ENCODE data around the gene OR6K2. TPM values are rescaled to one million over a fixed set of nuclear protein-coding genes. Genes with fewer than 3 reads are reported as not detected.
"Not testable (repeated sequence)": the region's sequence is repeated elsewhere in the genome, so short reads cannot be mapped to it uniquely, and the experiment has no call there.

OR6K2 gene
- total RNA-seq, 2 donors from 2014 or later: not detected

- ATAC-seq (no peak), DNase-seq (ENCODE audit: low spot score in 2 of 2) (no peak)
- H3K36me3 Mint-ChIP-seq: no peaks in the 10 kb centered on the region
- no peak overlapping the region for H3K27ac Mint-ChIP-seq
- H3K9me3 Mint-ChIP-seq: no peaks in the 10 kb centered on the region
Observed at GRCh38 chr1:158689875-158690274, 10.6 kb downstream of the OR6K2 start.

GRCh38 chr1:158689110-158689509 is 11.3 kb downstream of the OR6K2 start:
- ATAC-seq: no peak
- Mint-ChIP-seq H3K36me3 (no peaks in the 10 kb centered on the region), H3K9me3 (no peaks in the 10 kb centered on the region), H3K27ac (no peak overlapping the region)
- no peak for DNase-seq (ENCODE audit: low spot score in 2 of 2)

- ATAC-seq; H3K27ac Mint-ChIP-seq; H3K9me3 Mint-ChIP-seq; DNase-seq (ENCODE audit: low spot score in 2 of 2); H3K36me3 Mint-ChIP-seq: not testable (repeated sequence)
Observed at GRCh38 chr1:158688343-158688742, 12.1 kb downstream of the OR6K2 start.

GRCh38 chr1:158687037-158687436 is 13.4 kb downstream of the OR6K2 start:
- no peaks in the 10 kb centered on the region for H3K9me3 Mint-ChIP-seq
- DNase-seq (ENCODE audit: low spot score in 2 of 2): no peak
- ATAC-seq: no peak

GRCh38 chr1:158686111-158687009 is 14.1 kb downstream of the OR6K2 start, which contains the start of gene SPTA1:
TSS of gene SPTA1 (minus strand) at chr1:158686715. CDS start at chr1:158686517, 198 bp downstream.
- DNase-seq (ENCODE audit: low spot score in 2 of 2) (no peak), ATAC-seq (no peak)
- Mint-ChIP-seq H3K36me3 (no peaks in the 10 kb centered on the region), H3K9me3 (no peaks in the 10 kb centered on the region), H3K27ac (no peak within 1 kb of the TSS)

More at GRCh38 chr1:158687037-158687436, 13.4 kb downstream of the OR6K2 start:
- Mint-ChIP-seq H3K27ac (no peak overlapping the region), H3K36me3 (no peaks in the 10 kb centered on the region)

GRCh38 chr1:158685085-158685484 is 15.4 kb downstream of the OR6K2 start:
- DNase-seq (ENCODE audit: low spot score in 2 of 2) (no peak), ATAC-seq (no peak)
- no peak overlapping the region for H3K27ac Mint-ChIP-seq
- H3K36me3 Mint-ChIP-seq: no peaks in the 10 kb centered on the region
- H3K9me3 Mint-ChIP-seq: no peaks in the 10 kb centered on the region

- no peaks in the 10 kb centered on the region for H3K36me3 Mint-ChIP-seq
- no peak overlapping the region for H3K27ac Mint-ChIP-seq
Observed at GRCh38 chr1:158681606-158682005, 18.8 kb downstream of the OR6K2 start.

GRCh38 chr1:158679289-158679688 is 21.2 kb downstream of the OR6K2 start:
- H3K36me3 Mint-ChIP-seq: no peaks in the 10 kb centered on the region
- DNase-seq (ENCODE audit: low spot score in 2 of 2) (no peak), ATAC-seq (no peak)
- no peaks in the 10 kb centered on the region for H3K9me3 Mint-ChIP-seq
- no peak overlapping the region for H3K27ac Mint-ChIP-seq

More at GRCh38 chr1:158681606-158682005, 18.8 kb downstream of the OR6K2 start:
- no peak for DNase-seq (ENCODE audit: low spot score in 2 of 2)
- ATAC-seq: no peak
- no peaks in the 10 kb centered on the region for H3K9me3 Mint-ChIP-seq

- H3K27ac Mint-ChIP-seq: no peak overlapping the region
- ATAC-seq (no peak), DNase-seq (ENCODE audit: low spot score in 2 of 2) (no peak)
- H3K9me3 Mint-ChIP-seq: no peaks in the 10 kb centered on the region
- H3K36me3 Mint-ChIP-seq: no peaks in the 10 kb centered on the region
Observed at GRCh38 chr1:158675563-158676323, 24.7 kb downstream of the OR6K2 start.

- DNase-seq (ENCODE audit: low spot score in 2 of 2) (no peak), ATAC-seq (no peak)
- Mint-ChIP-seq H3K27ac (no peak overlapping the region), H3K36me3 (no peaks in the 10 kb centered on the region), H3K9me3 (no peaks in the 10 kb centered on the region)
Observed at GRCh38 chr1:158674302-158674701, 26.1 kb downstream of the OR6K2 start.

GRCh38 chr1:158666037-158666436 is 34.4 kb downstream of the OR6K2 start:
- Mint-ChIP-seq H3K9me3 (no peaks in the 10 kb centered on the region), H3K27ac (no peak overlapping the region), H3K36me3 (no peaks in the 10 kb centered on the region)
- no peak for ATAC-seq
- no peak for DNase-seq (ENCODE audit: low spot score in 2 of 2)

- H3K36me3 Mint-ChIP-seq: no peaks in the 10 kb centered on the region
- no peak for DNase-seq (ENCODE audit: low spot score in 2 of 2)
- H3K9me3 Mint-ChIP-seq: no peaks in the 10 kb centered on the region
- no peak for ATAC-seq
- no peak overlapping the region for H3K27ac Mint-ChIP-seq
Observed at GRCh38 chr1:158654571-158654970, 45.9 kb downstream of the OR6K2 start.

- ATAC-seq (no peak), DNase-seq (ENCODE audit: low spot score in 2 of 2) (no peak)
- Mint-ChIP-seq H3K27ac (no peak overlapping the region), H3K9me3 (no peaks in the 10 kb centered on the region), H3K36me3 (no peaks in the 10 kb centered on the region)
Observed at GRCh38 chr1:158654086-158654485, 46.4 kb downstream of the OR6K2 start.

- no peaks in the 10 kb centered on the region for H3K36me3 Mint-ChIP-seq
- no peaks in the 10 kb centered on the region for H3K9me3 Mint-ChIP-seq
- DNase-seq (ENCODE audit: low spot score in 2 of 2) (no peak), ATAC-seq (no peak)
- no peak overlapping the region for H3K27ac Mint-ChIP-seq
Observed at GRCh38 chr1:158652721-158653334, 47.6 kb downstream of the OR6K2 start.
